Stimulated activated CD8-positive, alpha-beta memory T cell treated with anti-CD3 and anti-CD28 coated beads, Interleukin-12 subunit alpha, Interleukin-12 subunit beta, amount 100 ng/mL, for 24 hours (primary cell): ENCODE data around the gene LDHD.
"Not testable (repeated sequence)": the region's sequence is repeated elsewhere in the genome, so short reads cannot be mapped to it uniquely, and the experiment has no call there.

Experiments used
- DNase-seq: peaks from one replicate; pipeline ENCODE4 v3.0.0-alpha.2; 2020; ENCODE audit errors: extremely low read depth

LDHD gene

GRCh38 chr16:75116081-75116910 is at the start of gene LDHD:
Gene LDHD, minus strand, starts transcription at chr16:75116780. Its CDS starts 60 bp downstream, at chr16:75116720.
- DNase-seq, result no peak

DNA sequence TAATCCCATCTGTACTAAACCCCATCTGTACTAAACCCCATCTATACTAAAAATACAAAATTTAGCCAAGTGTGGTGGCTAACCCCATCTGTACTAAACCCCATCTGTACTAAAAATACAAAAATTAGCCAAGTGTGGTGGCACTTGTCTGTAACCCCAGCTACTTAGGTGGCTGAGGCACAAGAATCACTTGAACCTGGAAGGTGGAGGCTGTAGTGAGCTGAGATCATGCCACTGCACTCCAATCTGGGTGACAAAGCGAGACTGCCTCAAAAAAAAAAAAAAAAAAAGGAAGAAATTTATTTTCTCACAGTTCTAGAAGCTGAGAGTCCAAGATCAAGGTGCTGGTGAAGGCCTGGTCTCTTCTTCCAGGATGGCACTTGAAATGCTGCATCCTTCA is 43.8 kb upstream of the LDHD start:
- DNase-seq, result no peak

- DNase-seq, result no peak
Observed at GRCh38 chr16:75152635-75153034, 36.1 kb upstream of the LDHD start.

- DNase-seq, result no peak
Observed at GRCh38 chr16:75151798-75152197, 35.2 kb upstream of the LDHD start.

GRCh38 chr16:75148311-75149195 is 32.0 kb upstream of the LDHD start, which contains the start of gene ZFP1:
Gene ZFP1, plus strand, starts transcription at chr16:75148524. Its CDS starts 4,428 bp downstream, at chr16:75152952.
- peak; percentile 78 for DNase-seq

GRCh38 chr16:75147968-75148310 is 31.4 kb upstream of the LDHD start:
- no peak for DNase-seq

DNA sequence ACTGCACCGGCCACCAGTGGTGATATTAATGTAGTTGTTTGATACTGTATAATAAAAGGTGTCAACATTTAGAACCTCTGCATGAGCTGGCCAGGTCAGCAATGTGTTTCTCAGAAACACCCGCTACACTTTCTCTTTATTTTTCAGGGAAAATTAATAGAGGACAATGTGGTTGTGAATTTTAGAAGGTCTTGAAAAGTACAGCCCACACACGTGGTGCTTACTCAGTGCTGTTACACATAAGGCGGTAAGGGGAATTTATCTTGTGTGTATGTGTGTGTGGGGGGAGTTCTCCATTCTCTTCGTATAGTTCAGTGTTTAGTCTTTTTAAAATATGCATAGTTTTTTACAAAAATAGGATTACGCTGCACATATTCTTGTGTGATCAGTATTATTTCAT is 27.4 kb upstream of the LDHD start:
- no peak for DNase-seq

GRCh38 chr16:75139498-75139897 is 22.9 kb upstream of the LDHD start:
- no peak for DNase-seq

GRCh38 chr16:75138636-75139035 is 22.1 kb upstream of the LDHD start:
- no peak for DNase-seq

DNA sequence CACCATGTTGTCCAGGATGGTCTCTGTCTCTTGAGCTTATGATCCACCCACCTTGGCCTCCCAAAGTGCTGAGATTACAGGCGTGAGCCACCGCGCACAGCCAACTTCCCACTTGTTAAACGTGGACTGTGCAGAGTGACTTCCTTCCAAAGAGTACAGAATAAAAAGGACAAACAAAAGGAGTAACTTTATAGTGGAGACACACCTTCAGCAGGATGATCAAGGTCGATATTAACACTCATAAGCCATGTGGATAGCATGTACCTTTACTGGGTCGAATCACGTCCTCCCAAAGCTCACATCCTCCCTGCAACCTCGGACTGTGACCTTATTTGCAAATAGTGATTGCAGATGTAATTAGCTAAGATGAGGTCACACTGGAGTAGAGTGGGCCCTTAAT is 21.7 kb upstream of the LDHD start:
- DNase-seq, result no peak

GRCh38 chr16:75131081-75131480 is 14.5 kb upstream of the LDHD start:
- DNase-seq, result no peak

DNA sequence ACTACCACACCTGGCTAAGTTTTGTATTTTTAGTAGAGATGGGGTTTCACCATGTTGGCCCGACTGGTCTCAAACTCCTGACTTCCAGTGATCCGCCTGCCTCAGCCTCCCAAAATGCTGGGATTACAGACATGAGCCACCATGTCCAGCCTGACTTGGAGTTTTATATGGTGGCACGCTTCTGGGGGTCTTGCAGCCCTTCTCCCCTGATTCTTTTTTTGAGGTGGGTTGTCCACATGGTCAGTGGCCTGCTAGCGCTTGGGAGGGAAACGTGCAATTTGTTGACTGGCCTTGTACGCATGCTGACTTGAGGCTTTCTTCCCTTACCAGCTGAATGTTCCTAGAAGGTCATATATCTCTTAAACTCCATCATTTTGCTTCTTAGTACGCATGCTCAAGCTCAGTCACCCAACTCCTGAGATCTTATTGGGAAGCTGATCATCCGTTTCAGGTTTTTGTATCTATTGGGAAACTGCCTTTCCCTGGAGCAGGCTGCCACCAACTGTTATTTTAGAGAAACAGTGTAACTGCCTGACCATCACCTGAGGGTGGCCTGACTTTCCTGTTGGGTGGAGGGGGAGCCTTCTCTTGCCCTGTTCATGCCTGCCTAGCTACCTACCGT is 13.7 kb upstream of the LDHD start:
- DNase-seq, result no peak

- DNase-seq, result not testable (repeated sequence)
Observed at GRCh38 chr16:75129421-75130149, 13.0 kb upstream of the LDHD start.

DNA sequence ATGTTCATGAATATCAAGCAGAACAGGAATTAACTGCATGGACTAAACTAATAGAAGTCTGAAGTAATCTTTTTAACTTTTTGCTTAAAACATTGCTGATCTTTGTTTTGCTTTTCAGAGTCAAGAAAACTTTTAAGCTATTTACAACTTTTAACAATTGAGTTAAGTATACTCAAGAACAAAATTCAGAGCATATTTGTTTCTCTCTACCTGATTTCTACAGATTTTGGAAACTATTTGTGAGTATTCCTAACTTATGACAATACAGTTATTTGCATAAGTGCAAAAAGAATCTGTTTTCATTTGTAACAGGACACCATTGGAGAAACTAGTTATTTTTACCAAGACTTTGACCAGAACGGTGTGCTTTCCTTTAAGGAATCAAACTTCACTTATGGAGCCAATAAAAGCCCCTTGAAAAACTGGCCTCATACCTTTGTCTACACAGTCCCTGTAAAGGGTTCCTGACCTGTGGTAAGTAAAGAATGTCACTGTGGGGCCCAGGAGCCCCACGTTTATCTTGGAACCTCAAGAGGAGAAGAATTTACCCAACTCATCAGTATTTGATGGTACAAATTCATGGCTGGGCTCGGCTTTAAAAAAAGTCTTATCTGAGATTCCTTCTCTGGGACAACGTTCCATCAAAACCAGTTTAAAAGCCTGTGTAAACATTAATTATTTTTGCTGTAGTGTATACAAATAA is 11.3 kb upstream of the LDHD start:
- DNase-seq, result no peak

DNA sequence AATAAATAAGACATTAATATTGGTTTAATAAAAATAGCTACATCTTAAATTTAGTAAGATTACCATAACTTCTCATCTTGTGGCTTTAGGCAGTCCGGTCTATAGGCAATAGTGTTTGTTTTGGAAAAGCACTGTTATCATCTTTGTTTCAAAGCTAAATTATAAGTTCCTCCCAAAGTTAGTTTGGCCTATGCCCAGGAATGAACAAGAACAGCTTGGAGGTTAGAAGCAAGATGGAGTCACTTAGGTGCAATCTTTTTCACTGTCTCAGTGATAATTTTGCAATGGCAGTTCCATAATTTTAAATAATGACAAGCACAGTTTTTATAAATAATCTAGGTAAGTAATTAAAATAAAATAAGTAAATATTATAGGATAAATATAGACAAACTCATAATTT is 6.0 kb upstream of the LDHD start:
- DNase-seq, result no peak

- DNase-seq, result no peak
Observed at GRCh38 chr16:75121949-75122568, 5.5 kb upstream of the LDHD start.

- no peak for DNase-seq
Observed at GRCh38 chr16:75120253-75120652, 3.7 kb upstream of the LDHD start.

- DNase-seq, result no peak
Observed at GRCh38 chr16:75118943-75119539, 2.5 kb upstream of the LDHD start.

- DNase-seq, result no peak
Observed at GRCh38 chr16:75116911-75117245, 298 bp upstream of the LDHD start.
